K562 (cell line): ENCODE results near the gene LRRC19. TPM values are rescaled to one million over a fixed set of nuclear protein-coding genes. Genes with fewer than 3 reads are reported as not detected.

Experiments
- ATAC-seq: fragments of 200-7000 bp; cut with Tn5 transposase; 3 replicates; pipeline ENCODE4 v1.9.1; 2020; ENCODE audit warnings: moderate library complexity
- BruUV-seq: library from RNA; stranded (reverse); fragments of 400-500 nt; replicated peaks from 2 replicates; lab custom pipeline; 2021; lab: Mats Ljungman, UMichigan
- CTCF ChIA-PET: fragments of 300-600 bp; formaldehyde crosslinking; extraction: SDS; loops from one replicate; lab custom pipeline; 2021; ENCODE audit warnings: low intra/inter-chr PET ratio; lab: Yijun Ruan, JAX
- POLR2A ChIA-PET: fragments of 300-600, 350-650 bp; sonication (Branson Sonifier 250); formaldehyde crosslinking; extraction: SDS; loops from one replicate; lab custom pipeline; 2021; ENCODE audit warnings: antibody characterized with exemption, inconsistent platforms; lab: Yijun Ruan, JAX
- DNase-seq, 4 experiments: peaks; one replicate each; pipeline versions ENCODE4 v3.0.0 to v3.0.0-alpha.2; 2011 to 2018; ENCODE audit warnings: low spot score in 3 of 4, mixed read lengths in 3 of 4; ENCODE audit errors: extremely low read depth in 1 of 4
- FAIRE-seq: peaks from 2 replicates; lab custom pipeline; 2011; peaks lifted over from hg19 to GRCh38; lab: Jason Lieb, UNC
- H2AFZ ChIP-seq: 2 replicates; pipeline ENCODE4 v1.6.0; 2011; ENCODE audit warnings: low read depth, low read length, control low read depth, inconsistent platforms
- H3K27ac ChIP-seq: fragments of 200-600 bp; 3 replicates; pipeline ENCODE4 v1.8.0; 2011; ENCODE audit warnings: low read depth, mild to moderate bottlenecking, control low read depth, inconsistent platforms, low read length, moderate library complexity, mixed read lengths; ENCODE audit errors: extremely low read depth
- H3K27me3 ChIP-seq, 2 experiments: fragments of 300-600 bp in 1 of 2; 2 replicates in 1 of 2; 3 replicates in 1 of 2; pipeline versions ENCODE4 v1.6.0 to v1.8.0; 2011; ENCODE audit warnings: inconsistent platforms in 2 of 2, low read length in 2 of 2, mild to moderate bottlenecking in 1 of 2, mixed read lengths in 1 of 2, moderate library complexity in 1 of 2; ENCODE audit not compliant: control insufficient read depth in 2 of 2, insufficient read depth in 2 of 2
- H3K36me3 ChIP-seq: fragments of 300-600 bp; 3 replicates; pipeline ENCODE4 v1.8.0; 2011; ENCODE audit warnings: mild to moderate bottlenecking, low read length, inconsistent platforms; ENCODE audit not compliant: control insufficient read depth, insufficient read depth
- H3K4me1 ChIP-seq, 2 experiments: fragments of 200-600 bp in 1 of 2; replicated peaks in 1 of 2; 2 replicates in 1 of 2; 3 replicates in 1 of 2; pipeline versions ENCODE4 v1.5.1 to v1.8.0; 2011; ENCODE audit warnings: inconsistent platforms in 2 of 2, low read length in 2 of 2, mild to moderate bottlenecking in 1 of 2, mixed read lengths in 1 of 2, moderate library complexity in 1 of 2; ENCODE audit not compliant: control insufficient read depth in 2 of 2, insufficient read depth in 2 of 2
- H3K4me2 ChIP-seq: 2 replicates; pipeline ENCODE4 v1.6.1; 2011; ENCODE audit warnings: low read length, control low read depth, inconsistent platforms, mixed read lengths; ENCODE audit not compliant: insufficient read depth
- H3K4me3 ChIP-seq: fragments of 200-600 bp; sonication (generic), shearing (Covaris generic); 2 replicates; pipeline ENCODE4 v1.5.1; 2016; ENCODE audit warnings: control low read depth, inconsistent platforms
- H3K79me2 ChIP-seq: fragments of 200-600 bp; 3 replicates; pipeline ENCODE4 v1.8.0; 2011; ENCODE audit warnings: low read length, inconsistent platforms; ENCODE audit not compliant: control insufficient read depth, insufficient read depth
- H3K9ac ChIP-seq, 2 experiments: 2 replicates each; pipeline versions ENCODE4 v1.6.0 to v1.6.1; 2011; ENCODE audit warnings: low read depth in 2 of 2, low read length in 2 of 2, control low read depth in 1 of 2, inconsistent platforms in 1 of 2, mild to moderate bottlenecking in 1 of 2, mixed read lengths in 1 of 2; ENCODE audit not compliant: insufficient read depth in 1 of 2
- H3K9me1 ChIP-seq: one replicate; pipeline ENCODE4 v1.6.0; 2011; ENCODE audit warnings: inconsistent platforms, mild to moderate bottlenecking, low read length, moderate library complexity; ENCODE audit not compliant: control insufficient read depth, insufficient read depth
- H3K9me3 ChIP-seq: replicated peaks from 2 replicates; pipeline ENCODE4 v1.5.1; 2011; ENCODE audit warnings: low read depth, low read length, inconsistent platforms; ENCODE audit not compliant: control insufficient read depth, insufficient read depth
- H4K20me1 ChIP-seq: replicated peaks from 2 replicates; pipeline ENCODE4 v1.6.1; 2011; ENCODE audit warnings: low read length, inconsistent platforms, mixed read lengths; ENCODE audit not compliant: control insufficient read depth, insufficient read depth
- ADNP ChIP-seq: fragments of 200-800 bp; sonication (Bioruptor generic); IDR thresholded peaks from 2 replicates; pipeline ENCODE4 v1.6.1; 2016; ENCODE audit warnings: missing genetic modification characterization, missing compliant biosample characterization
- CCAR2 ChIP-seq: fragments of 200-400 bp; formaldehyde crosslinking; IDR thresholded peaks from 2 replicates; pipeline ENCODE4 v1.6.1; 2017; ENCODE audit warnings: mild to moderate bottlenecking, low read depth, low read length
- DEAF1 ChIP-seq: fragments of 450-650 bp; formaldehyde crosslinking; IDR thresholded peaks from 2 replicates; pipeline ENCODE4 v1.4.0; 2020; ENCODE audit warnings: mild to moderate bottlenecking, moderate library complexity
- HCFC1 ChIP-seq: IDR thresholded peaks from 2 replicates; pipeline ENCODE4 v1.6.1; 2012; ENCODE audit warnings: low read depth, low read length, improper control_type of control experiment
- MAFG ChIP-seq: fragments of 450-650 bp; conservative IDR thresholded peaks from 2 replicates; pipeline ENCODE4 v1.6.1; 2016; ENCODE audit warnings: missing genetic modification characterization, missing compliant biosample characterization
- NR4A1 ChIP-seq, 2 experiments: fragments of 250-450 bp in 1 of 2; fragments of 450-650 bp in 1 of 2; sonication (Bioruptor Pico) in 1 of 2; IDR thresholded peaks; 2 replicates each; pipeline versions ENCODE4 v1.4.0 to v1.6.1; 2016 to 2020; ENCODE audit warnings: mild to moderate bottlenecking in 2 of 2, missing compliant biosample characterization in 1 of 2, missing genetic modification characterization in 1 of 2, moderate library complexity in 1 of 2
- POLR3A ChIP-seq: IDR thresholded peaks from 2 replicates; pipeline ENCODE4 v1.6.1; 2011; ENCODE audit warnings: borderline replicate concordance, mild to moderate bottlenecking, moderate library complexity; ENCODE audit not compliant: insufficient read length, insufficient read depth; ENCODE audit errors: extremely low read depth
- TFAP4 ChIP-seq: sonication (generic); formaldehyde crosslinking; IDR thresholded peaks from 2 replicates; pipeline ENCODE4 v1.8.0; 2022; ENCODE audit warnings: missing genetic modification reagents, mild to moderate bottlenecking, moderate library complexity, borderline replicate concordance
- ZFPM2 ChIP-seq: fragments of 250-450 bp; sonication (Bioruptor Pico); IDR thresholded peaks from 2 replicates; pipeline ENCODE4 v1.5.1; 2022; ENCODE audit warnings: mild to moderate bottlenecking
- ZNF124 ChIP-seq: sonication (generic); formaldehyde crosslinking; IDR thresholded peaks from 2 replicates; pipeline ENCODE4 v1.8.1; 2022; ENCODE audit warnings: missing genetic modification reagents
- ZNF175 ChIP-seq: fragments of 200-800 bp; sonication (Bioruptor generic); IDR thresholded peaks from 2 replicates; pipeline ENCODE4 v1.6.1; 2016; ENCODE audit warnings: low read depth, mild to moderate bottlenecking, missing genetic modification characterization, missing compliant biosample characterization
- ZNF280B ChIP-seq: fragments of 250-450 bp; sonication (Bioruptor Pico); IDR thresholded peaks from 2 replicates; pipeline ENCODE4 v1.5.1; 2021; ENCODE audit warnings: mild to moderate bottlenecking
- ZNF311 ChIP-seq: fragments of 250-450 bp; sonication (Bioruptor Pico); IDR thresholded peaks from 2 replicates; pipeline ENCODE4 v1.4.0; 2020; ENCODE audit warnings: mild to moderate bottlenecking, moderate library complexity
- ZNF398 ChIP-seq: fragments of 250-450 bp; sonication (Bioruptor Pico); IDR thresholded peaks from 2 replicates; pipeline ENCODE4 v1.8.0; 2021; ENCODE audit warnings: moderate library complexity, mild to moderate bottlenecking, inconsistent platforms
- in situ Hi-C: fragments of 300-500 bp; cut with MboI; formaldehyde crosslinking; loops from 4 replicates; pipeline ENCODE4 v1.15.0; 2018; ENCODE audit warnings: inconsistent platforms, mixed read lengths
- intact Hi-C: fragments of 100-400 bp; cut with micrococcal nuclease; formaldehyde crosslinking; loops from 2 replicates; pipeline ENCODE4 v1.14.2; 2022
- polyA plus RNA-seq, 8 experiments: library from polyadenylated mRNA; depleted of rRNA in 4 of 8; stranded (reverse) in 5 of 8; unstranded in 3 of 8; fragments of >200 nt; fragmentation: Nextera tagmentation in 2 of 8; fragmentation: Illumina TruSeq in 1 of 8; extraction: Ambion mirVana in 2 of 8; extraction: Trizol in 1 of 8; gene quantifications; 2 replicates each; pipeline versions ENCODE4 v1.2.1 to v1.2.3, GENCODE V29; 2011 to 2014; ENCODE audit warnings: inconsistent platforms in 1 of 8, missing spikeins in 1 of 8
- total RNA-seq, 7 experiments: library from RNA; depleted of rRNA in 6 of 7; stranded (reverse); fragments of >200 nt in 6 of 7; fragmentation: Illumina TruSeq in 2 of 7; extraction: Trizol in 2 of 7; gene quantifications; 2 replicates each; pipeline versions ENCODE4 v1.2.1 to v1.2.3, GENCODE V29; 2011 to 2021; ENCODE audit warnings: low replicate concordance in 1 of 7

The LRRC19 gene
- total and polyA plus RNA-seq, 9 of the 15 experiments (the other 6 are each of a cell fraction or from before 2014, with no cell fraction given) = not detected

- Histone ChIP-seq H3K27me3 (no peaks in the 10 kb centered on the region), H3K4me1 (no peaks in the 10 kb centered on the region), H3K36me3 (no peaks in the 10 kb centered on the region), H3K9me1 (no peaks in the 10 kb centered on the region), H4K20me1 (no peaks in the 10 kb centered on the region)
- CTCF ChIA-PET = no interaction called here
- POLR2A ChIA-PET = no interaction called here
- FAIRE-seq = no peak
- in situ Hi-C loops = no loop called here
- intact Hi-C loops = no loop called here
- no TSS peak for BruUV-seq
- TF ChIP-seq ZFPM2 (CRISPR knock-in tag) (no peak), ZNF398 (CRISPR knock-in tag) (no peak), TFAP4 (CRISPR knock-in tag) (no peak), ZNF175 (CRISPR knock-in tag) (no peak), ADNP (no peak), MAFG (tag) (no peak), ZNF280B (CRISPR knock-in tag) (no peak), HCFC1 (no peak), POLR3A (no peak), ZNF311 (CRISPR knock-in tag) (no peak), CCAR2 (no peak), DEAF1 (CRISPR knock-in tag) (no peak), ZNF124 (CRISPR knock-in tag) (no peak), NR4A1 (CRISPR knock-in tag; IDR thresholded peaks at IDR 0.05) (no peak), NR4A1 (tag; IDR thresholded peaks at IDR 0.05) (no peak)
- TF ChIP-seq, all 486 proteins: peak for 0
- Histone ChIP-seq H3K4me3 (no peak overlapping the region), H3K9me3 (no peaks in the 10 kb centered on the region), H2AFZ (no peak overlapping the region), H3K9ac (no peak overlapping the region), H3K4me2 (no peak overlapping the region), H3K79me2 (no peaks in the 10 kb centered on the region), H3K27ac (no peak overlapping the region)
- ATAC-seq = no peak
- DNase-seq = no peak
Measured at GRCh38 chr9:27054841-27055240, 49.4 kb upstream of the LRRC19 start.
